GM18505 (cell line): ENCODE data around the gene STARD3.

ENCODE experiments used
- ATAC-seq: cut with Tn5 transposase; IDR thresholded peaks from one replicate; pipeline ENCODE4 v1.9.1; 2021; ENCODE audit not compliant: unreplicated experiment
- POLR2A ChIP-seq: IDR thresholded peaks from 4 replicates; pipeline ENCODE4 v1.6.1; 2011; ENCODE audit warnings: borderline replicate concordance; ENCODE audit not compliant: insufficient read depth, insufficient read length; ENCODE audit errors: extremely low read depth

Gene STARD3

GRCh38 chr17:39677072-39677471 lies 40.1 kb downstream of the STARD3 start:
- ATAC-seq: no peak
- TF ChIP-seq POLR2A: no peak

GRCh38 chr17:39677542-39678339 lies 40.8 kb downstream of the STARD3 start:
- ATAC-seq: no peak
- TF ChIP-seq POLR2A: no peak

- no peak for TF ChIP-seq POLR2A
- ATAC-seq: no peak
Measured at GRCh38 chr17:39678340-39679116, 41.6 kb downstream of the STARD3 start.

GRCh38 chr17:39679521-39680192 lies 42.7 kb downstream of the STARD3 start:
- ATAC-seq: no peak
- TF ChIP-seq POLR2A: no peak

GRCh38 chr17:39683295-39683939 lies 46.5 kb downstream of the STARD3 start:
- no peak for TF ChIP-seq POLR2A
- ATAC-seq: no peak

- TF ChIP-seq POLR2A: no peak
- ATAC-seq: no peak
Measured at GRCh38 chr17:39684369-39685192, 47.6 kb downstream of the STARD3 start.

- no peak for ATAC-seq
- no peak for TF ChIP-seq POLR2A
Measured at GRCh38 chr17:39687101-39687545, 50.2 kb downstream of the STARD3 start.

- ATAC-seq: peak; percentile 85
Measured at GRCh38 chr17:39687546-39688474, 50.9 kb downstream of the STARD3 start, which contains the start of gene PGAP3. Gene PGAP3, minus strand, starts transcription at chr17:39688057. Its CDS starts 43 bp downstream, at chr17:39688014.

GRCh38 chr17:39688475-39688835 lies 51.5 kb downstream of the STARD3 start:
- ATAC-seq: no peak
- TF ChIP-seq POLR2A: no peak

More at GRCh38 chr17:39687546-39688474, 50.9 kb downstream of the STARD3 start, which contains the start of gene PGAP3:
- TF ChIP-seq POLR2A: peak; percentile 88

- no peak for ATAC-seq
- no peak for TF ChIP-seq POLR2A
Measured at GRCh38 chr17:39688945-39689344, 52.0 kb downstream of the STARD3 start.

GRCh38 chr17:39694593-39694992 lies 57.6 kb downstream of the STARD3 start:
- no peak for TF ChIP-seq POLR2A
- no peak for ATAC-seq
